IMR-90 (cell line): Measurements from ENCODE around the gene EML1. TPM values are rescaled to one million over a fixed set of nuclear protein-coding genes. Genes with fewer than 3 reads are reported as not detected.

Experiments
- ATAC-seq: fragments of 200-7000 bp; cut with Tn5 transposase; 2 replicates; pipeline ENCODE4 v1.9.1; 2020; ENCODE audit warnings: low read depth, mild to moderate bottlenecking, moderate library complexity
- BruUV-seq: library from RNA; stranded (reverse); fragments of 400-500 nt; replicated peaks from 2 replicates; lab custom pipeline; 2021; lab: Mats Ljungman, UMichigan
- CTCF ChIA-PET: fragments of 300-600 bp; formaldehyde crosslinking; extraction: SDS; loops from one replicate; lab custom pipeline; 2021; ENCODE audit warnings: antibody characterized with exemption; lab: Yijun Ruan, JAX
- POLR2A ChIA-PET: fragments of 300-600 bp; sonication (Branson Sonifier 250); formaldehyde crosslinking; loops from one replicate; lab custom pipeline; 2022; ENCODE audit warnings: antibody characterized with exemption; ENCODE audit not compliant: unreplicated experiment; lab: Charles Lee
- DNase-seq: peaks from one replicate; pipeline ENCODE4 v3.0.0; 2013
- H2AFZ ChIP-seq: replicated peaks from 2 replicates; pipeline ENCODE3; 2013; ENCODE audit warnings: low read length, mild to moderate bottlenecking; ENCODE audit not compliant: poor library complexity
- H2AK5ac ChIP-seq: 2 replicates; pipeline ENCODE4 v1.6.1; 2013; ENCODE audit warnings: low read depth, low read length, inconsistent platforms
- H2AK9ac ChIP-seq: replicated peaks from 2 replicates; pipeline ENCODE3; 2013; ENCODE audit warnings: mild to moderate bottlenecking, low read depth, low read length, moderate library complexity; ENCODE audit not compliant: poor library complexity
- H2BK120ac ChIP-seq: 2 replicates; pipeline ENCODE4 v1.6.1; 2013; ENCODE audit warnings: low read depth, low read length, inconsistent platforms
- H2BK15ac ChIP-seq: 3 replicates; pipeline ENCODE4 v1.6.1; 2013; ENCODE audit warnings: low read depth, low read length, inconsistent platforms
- H2BK20ac ChIP-seq: 2 replicates; pipeline ENCODE4 v1.6.1; 2013; ENCODE audit warnings: low read depth, mild to moderate bottlenecking, inconsistent platforms, low read length, moderate library complexity
- H2BK5ac ChIP-seq: 2 replicates; pipeline ENCODE4 v1.6.1; 2013; ENCODE audit warnings: mild to moderate bottlenecking, low read depth, low read length, inconsistent platforms; ENCODE audit not compliant: poor library complexity, severe bottlenecking
- H3K14ac ChIP-seq: replicated peaks from 2 replicates; pipeline ENCODE4 v1.6.1; 2013; ENCODE audit warnings: low read depth, low read length, inconsistent platforms
- H3K18ac ChIP-seq: 2 replicates; pipeline ENCODE4 v1.6.1; 2013; ENCODE audit warnings: low read depth, low read length, control low read depth
- H3K23ac ChIP-seq: 2 replicates; pipeline ENCODE4 v1.6.1; 2013; ENCODE audit warnings: low read depth, low read length, inconsistent platforms
- H3K27ac ChIP-seq: 2 replicates; pipeline ENCODE4 v1.5.1; 2013; ENCODE audit warnings: mild to moderate bottlenecking, control low read depth, low read length; ENCODE audit not compliant: insufficient read depth
- H3K27me3 ChIP-seq: 2 replicates; pipeline ENCODE4 v1.6.1; 2013; ENCODE audit warnings: low read length; ENCODE audit not compliant: control insufficient read depth, insufficient read depth
- H3K36me3 ChIP-seq: 2 replicates; pipeline ENCODE4 v1.6.1; 2013; ENCODE audit warnings: low read length, mixed read lengths; ENCODE audit not compliant: control insufficient read depth, insufficient read depth
- H3K4ac ChIP-seq: 2 replicates; pipeline ENCODE4 v1.6.1; 2013; ENCODE audit warnings: low read depth, low read length, inconsistent platforms
- H3K4me1 ChIP-seq: 2 replicates; pipeline ENCODE4 v1.6.1; 2013; ENCODE audit warnings: low read length, mixed read lengths; ENCODE audit not compliant: control insufficient read depth, insufficient read depth
- H3K4me2 ChIP-seq: 2 replicates; pipeline ENCODE4 v1.6.1; 2013; ENCODE audit warnings: low read depth, mild to moderate bottlenecking, control low read depth, low read length, moderate library complexity
- H3K4me3 ChIP-seq: 2 replicates; pipeline ENCODE4 v1.5.1; 2013; ENCODE audit warnings: low read depth, mild to moderate bottlenecking, control low read depth, low read length, moderate library complexity; ENCODE audit not compliant: insufficient read depth
- H3K56ac ChIP-seq: 2 replicates; pipeline ENCODE4 v1.6.1; 2013; ENCODE audit warnings: low read length, inconsistent platforms; ENCODE audit not compliant: insufficient read depth; ENCODE audit errors: extremely low read depth
- H3K79me1 ChIP-seq, 2 experiments: 2 replicates each; pipeline ENCODE4 v1.6.1; 2013; ENCODE audit warnings: low read length in 2 of 2, inconsistent platforms in 1 of 2, low read depth in 1 of 2
- H3K9ac ChIP-seq: 2 replicates; pipeline ENCODE4 v1.6.1; 2013; ENCODE audit warnings: low read depth, low read length, control low read depth
- H3K9me1 ChIP-seq: 2 replicates; pipeline ENCODE4 v1.6.1; 2013; ENCODE audit warnings: low read length, inconsistent platforms; ENCODE audit not compliant: insufficient read depth
- H3K9me3 ChIP-seq: 2 replicates; pipeline ENCODE4 v1.6.1; 2013; ENCODE audit warnings: low read length; ENCODE audit not compliant: control insufficient read depth, insufficient read depth
- H4K20me1 ChIP-seq: 2 replicates; pipeline ENCODE4 v1.6.1; 2013; ENCODE audit warnings: low read length, inconsistent platforms; ENCODE audit not compliant: insufficient read depth
- H4K5ac ChIP-seq: 2 replicates; pipeline ENCODE4 v1.6.1; 2013; ENCODE audit warnings: mild to moderate bottlenecking, low read depth, low read length, control low read depth
- H4K8ac ChIP-seq, 2 experiments: 2 replicates each; pipeline ENCODE4 v1.6.1; 2013; ENCODE audit warnings: low read depth in 2 of 2, low read length in 2 of 2, control low read depth in 1 of 2, inconsistent platforms in 1 of 2
- H4K91ac ChIP-seq: 2 replicates; pipeline ENCODE4 v1.6.1; 2013; ENCODE audit warnings: low read depth, low read length, inconsistent platforms; ENCODE audit not compliant: insufficient read depth
- BHLHE40 ChIP-seq: fragments of 150-350 bp; IDR thresholded peaks from 2 replicates; pipeline ENCODE4 v1.6.1; 2016; ENCODE audit warnings: mild to moderate bottlenecking, low read depth, low read length
- CEBPB ChIP-seq: IDR thresholded peaks from 2 replicates; pipeline ENCODE4 v1.6.1; 2012; ENCODE audit warnings: low read depth, low read length, improper control_type of control experiment
- FOS ChIP-seq: fragments of 150-350 bp; IDR thresholded peaks from 2 replicates; pipeline ENCODE4 v1.6.1; 2016; ENCODE audit warnings: low read depth, low read length
- MAZ ChIP-seq: IDR thresholded peaks from 2 replicates; pipeline ENCODE4 v1.6.1; 2012; ENCODE audit warnings: low read depth, mild to moderate bottlenecking, low read length, improper control_type of control experiment, moderate library complexity, borderline replicate concordance
- RAD21 ChIP-seq: IDR thresholded peaks from 2 replicates; pipeline ENCODE4 v1.6.1; 2012; ENCODE audit warnings: low read length, improper control_type of control experiment
- WGBS, 2 experiments: methylation state at CpG; one replicate each; pipeline versions ENCODE4 v1.1.5 to v1.1.7; 2013; ENCODE audit warnings: missing lambda C conversion rate in 2 of 2; ENCODE audit not compliant: insufficient read length in 1 of 2; ENCODE audit errors: extremely low coverage in 2 of 2; 5-methylcytosine and 5-hydroxymethylcytosine counted together
- dilution Hi-C: fragments of 300-500 bp; cut with HindIII; formaldehyde crosslinking; loops from one replicate; pipeline ENCODE4 v1.14.3; 2018; ENCODE audit warnings: low sequenced_read_pairs; ENCODE audit not compliant: unreplicated experiment
- in situ Hi-C: fragments of 300-500 bp; cut with MboI; formaldehyde crosslinking; loops from 3 replicates; pipeline ENCODE4 v1.14.3; 2019; ENCODE audit warnings: low sequenced_read_pairs, inconsistent platforms, mixed read lengths
- intact Hi-C: fragments of 100-400 bp; cut with micrococcal nuclease; formaldehyde crosslinking; loops from 2 replicates; pipeline ENCODE4 v1.10.0; 2022
- polyA plus RNA-seq, 3 experiments: library from polyadenylated mRNA; depleted of rRNA; stranded (reverse); fragments of >200 nt; gene quantifications; 2 replicates each; pipeline ENCODE4 v1.2.3, GENCODE V29; 2012; ENCODE audit warnings: low replicate concordance in 1 of 3
- total RNA-seq: library from RNA; depleted of rRNA; stranded (reverse); fragments of >200 nt; gene quantifications from 2 replicates; pipeline ENCODE4 v1.2.3, GENCODE V29; 2012

EML1 gene
- total and polyA plus RNA-seq, 2 of the 4 experiments (the other 2 are of a cell fraction), result 14.0 to 42.3 TPM

DNA sequence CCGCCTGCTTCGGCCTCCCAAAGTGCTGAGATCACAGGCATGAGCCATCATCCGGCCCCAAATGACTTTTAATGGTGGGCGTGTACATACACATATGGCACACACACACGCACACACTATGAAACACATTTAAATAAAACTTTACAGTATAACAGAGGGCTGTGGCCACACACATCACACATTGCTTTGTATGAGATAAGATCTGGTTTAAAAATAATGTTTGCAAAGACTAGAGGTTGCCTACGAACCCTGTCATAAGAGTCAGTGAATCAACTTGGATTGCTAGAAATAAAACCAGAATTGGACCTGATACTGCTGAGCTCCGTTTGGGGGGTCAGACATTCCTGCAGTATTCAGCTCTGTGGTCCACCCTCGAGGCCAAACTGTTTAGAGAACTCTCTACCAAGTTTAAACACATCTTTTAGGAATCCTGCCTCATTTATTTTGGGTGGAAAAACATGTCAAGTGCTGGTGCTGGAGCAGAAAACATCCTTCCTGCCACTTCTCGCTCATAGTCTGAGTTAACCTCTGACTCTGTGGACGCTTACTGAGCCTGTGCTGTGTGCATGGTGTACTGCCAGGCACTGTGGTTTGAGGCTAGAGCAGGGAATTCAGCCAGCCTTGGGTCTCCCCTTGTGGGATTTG lies 47.8 kb upstream of the EML1 start:
- Histone ChIP-seq H2AK9ac (peak overlapping the region; percentile 49), H2BK15ac (peak overlapping the region; percentile 7; the same call in 1 of the 3 replicates), H3K79me1 (no peaks in the 10 kb centered on the region), H3K4me1 (peaks cover 18% of the 10 kb centered on the region), H3K9me1 (peaks cover 14% of the 10 kb centered on the region), H3K27ac (peak overlapping the region; percentile 75), H2BK120ac (peak overlapping the region; percentile 72), H3K9me3 (no peaks in the 10 kb centered on the region), H2AFZ (peak overlapping the region; percentile 58), H3K56ac (peak overlapping the region; percentile 45; the same call in 1 of the 2 replicates), H3K23ac (peak overlapping the region; percentile 32), H3K4me2 (peak overlapping the region; percentile 1; the same call in 1 of the 2 replicates), H3K9ac (no peak overlapping the region), H2AK5ac (peak overlapping the region; percentile 79), H2BK5ac (peak overlapping the region; percentile 69), H4K5ac (peak overlapping the region; percentile 11), H2BK20ac (peak overlapping the region; percentile 70), H4K20me1 (peaks cover 9% of the 10 kb centered on the region; the same call in 1 of the 2 replicates), H4K91ac (peak overlapping the region; percentile 94), H4K8ac (peak overlapping the region; percentile 25 to 84; a peak in 3 of 4 replicates), H3K4me3 (no peak overlapping the region), H3K36me3 (no peaks in the 10 kb centered on the region), H3K27me3 (no peaks in the 10 kb centered on the region), H3K18ac (peak overlapping the region; percentile 55), H3K14ac (peak overlapping the region; percentile 60; the same call in 1 of the 2 replicates), H3K4ac (peak overlapping the region; percentile 76)
- WGBS, 2 experiments, result 0% methylated on average over 2 of the region's 10 CpGs; no CpG with 5 or more reads in 1 of the 2 experiments
- in situ Hi-C loops (no loop called here), dilution Hi-C loops (no loop called here), intact Hi-C loops (loop anchor here (2.0 kb wide), 2 partner anchors 49 to 61 kb away; partner anchors contain the start of gene CYP46A1)
- POLR2A ChIA-PET, result interaction anchor here (1.0 kb wide), 1 partner anchor 12 kb away, joined by 3 read pairs; no protein-coding TSS in a partner anchor
- peak; percentile 93 for DNase-seq
- TF ChIP-seq BHLHE40 (peak; percentile 36; the same call in 1 of the 2 replicates), RAD21 (no peak), CEBPB (peak; percentile 13; the same call in 1 of the 2 replicates), FOS (peak; percentile 49; the same call in 1 of the 2 replicates), MAZ (peak; percentile 16; the same call in 1 of the 2 replicates)
- CTCF ChIA-PET, result interaction anchor here (1.2 kb wide), 1 partner anchor 13 kb away, joined by 3 read pairs; no protein-coding TSS in a partner anchor
- ATAC-seq, result peak; percentile 74
- BruUV-seq, result no TSS peak
